Activated CD8-positive, alpha-beta T cell treated with anti-CD3 and anti-CD28 coated beads for 36 hours (primary cell): ENCODE measurements around the gene MBIP. TPM values are rescaled to one million over a fixed set of nuclear protein-coding genes. Genes with fewer than 3 reads are reported as not detected.
"Not testable (repeated sequence)": the region's sequence is repeated elsewhere in the genome, so short reads cannot be mapped to it uniquely, and the experiment has no call there.

Experiments used
- ATAC-seq: fragments of 200-7000 bp; cut with Tn5 transposase; one replicate; pipeline ENCODE4 v1.10.0; 2021; ENCODE audit warnings: mild to moderate bottlenecking, moderate library complexity
- CTCF ChIA-PET: fragments of 350-600 bp; sonication (Branson Sonifier 250); formaldehyde crosslinking; loops from one replicate; lab custom pipeline; 2021; ENCODE audit warnings: antibody characterized with exemption; lab: Charles Lee
- POLR2A ChIA-PET: fragments of 350-600 bp; sonication (Branson Sonifier 250); formaldehyde crosslinking; loops from one replicate; lab custom pipeline; 2021; ENCODE audit warnings: antibody characterized with exemption; lab: Charles Lee
- DNase-seq: peaks from one replicate; pipeline ENCODE4 v3.0.0-alpha.2; 2020
- H3K27ac Mint-ChIP-seq: one replicate; pipeline ENCODE4 v1.8.0; 2021; ENCODE audit warnings: mild to moderate bottlenecking, mixed read lengths
- H3K27me3 Mint-ChIP-seq: one replicate; pipeline ENCODE4 v1.8.0; 2021; ENCODE audit warnings: mixed read lengths
- H3K36me3 Mint-ChIP-seq: one replicate; pipeline ENCODE4 v1.8.0; 2021; ENCODE audit warnings: low read depth, mixed read lengths
- H3K4me1 Mint-ChIP-seq: one replicate; pipeline ENCODE4 v1.8.0; 2021; ENCODE audit warnings: low read depth, mixed read lengths
- H3K4me3 Mint-ChIP-seq: one replicate; pipeline ENCODE4 v1.8.0; 2021; ENCODE audit warnings: mild to moderate bottlenecking, moderate library complexity, mixed read lengths
- H3K9me3 Mint-ChIP-seq: one replicate; pipeline ENCODE4 v1.8.0; 2021; ENCODE audit warnings: mixed read lengths
- CTCF ChIP-seq: fragments of 200-600 bp; IDR thresholded peaks from one replicate; pipeline ENCODE4 v1.8.0; 2022; ENCODE audit warnings: antibody characterized with exemption, mild to moderate bottlenecking
- intact Hi-C: fragments of 100-400 bp; cut with micrococcal nuclease; formaldehyde crosslinking; loops from one replicate; pipeline ENCODE4 v1.10.0; 2022
- total RNA-seq, 2 experiments: library from RNA; stranded (reverse); gene quantifications; one replicate each; pipeline ENCODE4 v1.2.3, GENCODE V29; 2021

Gene MBIP
- total RNA-seq, 2 experiments from 2014 or later = 29.4 to 31.0 TPM

- POLR2A ChIA-PET = interaction anchor here (1.0 kb wide), 1 partner anchor 20 kb away, joined by 3 read pairs; the partner anchor contains the start of gene MBIP
- H3K27me3 Mint-ChIP-seq = peaks cover 31% of the 10 kb centered on the region
- H3K9me3 Mint-ChIP-seq = no peaks in the 10 kb centered on the region
- CTCF ChIA-PET = interaction anchor here (1.3 to 1.6 kb wide), 2 partner anchors 34 to 270 kb away, joined by 4 read pairs; no protein-coding TSS in a partner anchor
- no peak for TF ChIP-seq CTCF
- DNase-seq = no peak
- H3K27ac Mint-ChIP-seq = no peak overlapping the region
- no peak for ATAC-seq
- H3K36me3 Mint-ChIP-seq = no peaks in the 10 kb centered on the region
- peaks cover 1% of the 10 kb centered on the region for H3K4me1 Mint-ChIP-seq
- H3K4me3 Mint-ChIP-seq = no peak overlapping the region
- intact Hi-C loops = no loop called here
These were observed 19.9 kb upstream of the MBIP start for GRCh38 chr14:36340276-36340890.

- DNase-seq (no peak), ATAC-seq (no peak)
- Mint-ChIP-seq H3K4me1 (peaks cover 1% of the 10 kb centered on the region), H3K27me3 (peaks cover 31% of the 10 kb centered on the region), H3K4me3 (no peak overlapping the region), H3K36me3 (no peaks in the 10 kb centered on the region), H3K27ac (no peak overlapping the region), H3K9me3 (no peaks in the 10 kb centered on the region)
- intact Hi-C loops = no loop called here
- ChIA-PET POLR2A (interaction anchor here (1.0 kb wide), 1 partner anchor 19 kb away, joined by 3 read pairs; the partner anchor contains the start of gene MBIP), CTCF (interaction anchor here (1.3 kb wide), 1 partner anchor 34 kb away, joined by 4 read pairs; no protein-coding TSS in a partner anchor)
- TF ChIP-seq CTCF = no peak
These were observed 19.4 kb upstream of the MBIP start for GRCh38 chr14:36339816-36340215.

GRCh38 chr14:36333119-36333518 lies 12.7 kb upstream of the MBIP start:
- ChIA-PET POLR2A (no interaction called here), CTCF (interaction anchor here (0.9 kb wide), 1 partner anchor 23 kb away, joined by 4 read pairs; no protein-coding TSS in a partner anchor)
- ATAC-seq (no peak), DNase-seq (no peak)
- Mint-ChIP-seq H3K4me3 (no peak overlapping the region), H3K4me1 (no peaks in the 10 kb centered on the region), H3K27ac (no peak overlapping the region), H3K27me3 (peaks cover 28% of the 10 kb centered on the region), H3K36me3 (no peaks in the 10 kb centered on the region), H3K9me3 (no peaks in the 10 kb centered on the region)
- intact Hi-C loops = no loop called here
- no peak for TF ChIP-seq CTCF

GRCh38 chr14:36327573-36327972 lies 7.1 kb upstream of the MBIP start:
- H3K36me3 Mint-ChIP-seq, H3K4me3 Mint-ChIP-seq, POLR2A ChIA-PET, H3K9me3 Mint-ChIP-seq, H3K27ac Mint-ChIP-seq, H3K4me1 Mint-ChIP-seq, ATAC-seq, DNase-seq, intact Hi-C loops: not testable (repeated sequence)
- CTCF ChIA-PET = interaction anchor here (1.6 kb wide), 1 partner anchor 47 kb away, joined by 3 read pairs; no protein-coding TSS in a partner anchor
- peaks cover 36% of the 10 kb centered on the region for H3K27me3 Mint-ChIP-seq

GRCh38 chr14:36325853-36326252 lies 5.4 kb upstream of the MBIP start:
- intact Hi-C loops = no loop called here

More at GRCh38 chr14:36325853-36326252, 5.4 kb upstream of the MBIP start:
- ATAC-seq (no peak), DNase-seq (no peak)
- POLR2A ChIA-PET = no interaction called here
- no peak overlapping the region for H3K27ac Mint-ChIP-seq
- CTCF ChIA-PET = no interaction called here
- H3K36me3 Mint-ChIP-seq = no peaks in the 10 kb centered on the region
- peaks cover 33% of the 10 kb centered on the region for H3K27me3 Mint-ChIP-seq
- TF ChIP-seq CTCF = no peak
- H3K4me1 Mint-ChIP-seq = peaks cover under 1% of the 10 kb centered on the region
- no peak overlapping the region for H3K4me3 Mint-ChIP-seq
- no peaks in the 10 kb centered on the region for H3K9me3 Mint-ChIP-seq
